HAP-1 (cell line): ENCODE measurements around the gene DCST1.

Experiments used
- DNase-seq, 2 experiments: peaks; one replicate each; pipeline ENCODE4 v3.0.0-alpha.2; 2016 to 2020; ENCODE audit warnings: low spot score in 2 of 2
- H3K27me3 ChIP-seq: fragments of 250-450 bp; sonication (Bioruptor Pico); 2 replicates; pipeline ENCODE4 v1.5.1; 2020; ENCODE audit warnings: low read depth, mild to moderate bottlenecking, moderate library complexity
- H3K36me3 ChIP-seq: fragments of 250-450 bp; sonication (Bioruptor Pico); replicated peaks from 2 replicates; pipeline ENCODE4 v1.5.1; 2020; ENCODE audit warnings: mild to moderate bottlenecking
- H3K4me1 ChIP-seq: fragments of 250-450 bp; sonication (Bioruptor Pico); 2 replicates; pipeline ENCODE4 v1.5.1; 2020; ENCODE audit warnings: mild to moderate bottlenecking
- H3K4me3 ChIP-seq: fragments of 250-450 bp; sonication (Bioruptor Pico); 2 replicates; pipeline ENCODE4 v1.5.1; 2020; ENCODE audit warnings: mild to moderate bottlenecking, moderate library complexity
- H3K9me3 ChIP-seq: fragments of 250-450 bp; sonication (Bioruptor Pico); 2 replicates; pipeline ENCODE4 v1.5.1; 2020; ENCODE audit warnings: mild to moderate bottlenecking, moderate library complexity
- in situ Hi-C: fragments of 300-500 bp; cut with MboI; formaldehyde crosslinking; loops from 3 replicates; pipeline ENCODE4 v1.14.3; 2020; ENCODE audit warnings: low sequenced_read_pairs, inconsistent platforms, mixed read lengths

The DCST1 gene

DNA sequence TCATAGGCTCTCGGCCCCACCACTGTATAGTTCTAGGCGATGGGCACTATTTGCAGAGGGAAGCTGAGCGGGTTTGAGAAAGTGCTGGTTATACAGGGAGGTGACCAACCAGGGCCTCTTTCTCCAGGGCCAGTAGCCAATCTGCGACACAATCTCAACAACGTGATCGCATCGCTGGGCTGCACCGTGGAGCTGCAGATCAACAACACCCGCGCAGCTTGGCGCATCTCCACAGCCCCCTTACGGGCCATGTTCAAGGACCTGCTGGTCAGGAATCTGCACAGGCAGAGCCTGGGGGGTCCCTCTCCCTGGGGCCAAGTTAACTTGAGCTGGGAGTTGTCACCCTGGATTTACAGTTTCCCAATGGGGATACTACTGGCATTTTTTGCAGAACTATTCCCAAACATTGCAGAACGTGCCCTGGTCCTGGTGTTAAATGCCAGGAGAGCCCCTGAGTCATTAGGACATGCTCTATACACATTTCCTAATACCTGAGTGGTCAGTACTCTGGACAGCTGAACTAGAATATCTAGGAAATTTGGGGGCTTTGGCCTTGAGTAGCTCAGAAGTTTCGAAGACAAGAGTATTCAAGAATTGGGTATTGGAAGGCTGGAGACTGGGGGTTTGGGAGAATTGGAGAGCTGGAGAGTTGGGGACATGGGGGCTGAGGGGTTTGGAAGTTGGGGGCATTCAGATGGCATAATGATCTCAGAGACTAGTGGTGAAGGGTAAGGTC, 6.9 kb downstream of the DCST1 start:
- H3K27me3 ChIP-seq = no peaks in the 10 kb centered on the region
- no peak overlapping the region for H3K4me3 ChIP-seq
- in situ Hi-C loops = no loop called here
- H3K9me3 ChIP-seq = no peaks in the 10 kb centered on the region
- DNase-seq = no peak
- H3K36me3 ChIP-seq = no peaks in the 10 kb centered on the region
- H3K4me1 ChIP-seq = no peaks in the 10 kb centered on the region

DNA sequence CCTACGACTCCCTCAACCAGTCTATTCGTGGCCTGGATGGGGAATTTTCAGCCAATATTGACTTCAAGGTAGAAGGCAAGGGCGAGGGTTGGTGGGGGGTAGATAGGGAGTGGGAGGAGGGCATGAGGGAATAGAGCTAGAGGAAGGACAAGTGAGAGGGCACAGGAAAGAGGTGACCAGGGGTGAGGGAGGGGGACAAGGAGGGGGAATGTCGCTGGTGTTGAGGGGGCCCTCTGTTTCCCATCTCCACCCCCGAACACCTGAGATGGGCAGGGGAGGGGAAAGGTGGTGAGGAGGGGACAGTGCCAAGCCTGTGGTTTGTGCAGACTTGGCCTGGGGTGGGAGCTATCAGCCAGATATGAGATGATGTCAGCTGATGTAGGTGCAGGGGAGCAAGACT, 9.2 kb downstream of the DCST1 start:
- no peaks in the 10 kb centered on the region for H3K9me3 ChIP-seq
- no peaks in the 10 kb centered on the region for H3K27me3 ChIP-seq
- in situ Hi-C loops = no loop called here
- DNase-seq = no peak
- H3K4me1 ChIP-seq = no peaks in the 10 kb centered on the region
- H3K4me3 ChIP-seq = no peak overlapping the region
- H3K36me3 ChIP-seq = no peaks in the 10 kb centered on the region

DNA sequence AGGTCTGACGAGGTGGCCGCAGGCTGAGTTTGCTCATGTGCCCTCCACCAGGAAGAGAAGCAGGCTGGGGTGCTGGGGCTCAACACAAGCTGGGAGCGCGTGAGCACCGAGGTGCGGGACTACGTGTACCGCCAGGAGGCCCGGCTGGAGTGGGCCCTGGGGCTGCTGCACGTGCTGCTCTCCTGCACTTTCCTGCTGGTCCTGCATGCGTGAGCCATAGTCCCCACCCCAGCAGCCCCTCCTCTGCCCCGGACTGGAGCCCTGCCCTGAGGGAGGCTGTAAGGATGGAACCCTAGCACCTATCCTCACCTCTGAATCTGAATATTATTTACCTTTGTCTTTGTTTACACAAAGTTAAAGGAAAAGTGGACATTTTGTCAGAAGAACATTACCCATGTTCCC, 9.7 kb downstream of the DCST1 start:
- in situ Hi-C loops = no loop called here

DNA sequence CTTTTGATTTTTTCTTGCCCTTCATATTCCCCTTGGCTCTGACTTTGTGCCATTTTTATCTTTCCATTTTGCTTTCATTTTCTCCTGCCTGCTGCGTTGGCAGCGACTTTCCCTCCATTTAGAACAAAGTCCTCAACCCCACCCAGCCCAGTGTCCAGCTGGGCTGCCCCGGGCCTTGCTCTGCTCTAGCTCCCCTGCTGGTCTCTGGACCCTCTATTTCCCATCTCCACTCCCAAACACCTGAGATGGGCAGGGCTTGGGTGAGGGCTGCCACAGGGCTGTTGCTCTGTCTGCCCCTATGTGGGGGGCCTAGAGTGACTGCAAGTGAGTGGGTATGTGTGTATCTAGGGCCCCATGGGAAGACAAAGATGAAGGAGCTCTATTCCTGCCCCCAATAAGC, 10.2 kb downstream of the DCST1 start:
- no peaks in the 10 kb centered on the region for H3K27me3 ChIP-seq
- H3K4me3 ChIP-seq = no peak overlapping the region
- no peaks in the 10 kb centered on the region for H3K9me3 ChIP-seq
- no peaks in the 10 kb centered on the region for H3K36me3 ChIP-seq
- DNase-seq = no peak
- in situ Hi-C loops = no loop called here
- peaks cover 6% of the 10 kb centered on the region for H3K4me1 ChIP-seq

More for the DNA sequence above, 9.7 kb downstream of the DCST1 start:
- no peaks in the 10 kb centered on the region for H3K36me3 ChIP-seq
- no peak for DNase-seq
- peaks cover 1% of the 10 kb centered on the region for H3K4me1 ChIP-seq
- H3K27me3 ChIP-seq = no peaks in the 10 kb centered on the region
- H3K4me3 ChIP-seq = no peak overlapping the region
- no peaks in the 10 kb centered on the region for H3K9me3 ChIP-seq

DNA sequence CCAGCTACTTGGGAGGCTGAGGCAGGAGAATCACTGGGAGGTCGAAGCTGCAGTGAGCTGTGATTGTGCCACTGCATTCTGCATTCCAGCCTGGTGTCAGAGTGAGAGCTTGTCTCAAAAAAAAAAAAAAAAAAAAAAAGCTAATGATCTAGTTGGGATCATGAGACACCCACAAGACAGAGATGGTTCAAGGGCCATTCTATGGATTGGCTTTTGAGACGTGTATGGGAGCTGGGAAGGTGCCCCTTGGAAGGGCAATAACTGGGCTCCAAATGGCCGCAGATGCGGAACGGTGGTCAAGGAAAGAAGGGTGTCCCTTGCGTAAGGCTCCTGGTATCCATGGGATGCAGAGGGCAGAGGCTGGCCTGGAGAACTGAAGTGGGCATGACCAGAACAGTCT, 10.7 kb downstream of the DCST1 start:
- Histone ChIP-seq H3K9me3 (no peaks in the 10 kb centered on the region), H3K27me3 (no peaks in the 10 kb centered on the region), H3K4me3 (no peak overlapping the region), H3K4me1 (peaks cover 12% of the 10 kb centered on the region), H3K36me3 (no peaks in the 10 kb centered on the region)
- DNase-seq = no peak
- in situ Hi-C loops = no loop called here

DNA sequence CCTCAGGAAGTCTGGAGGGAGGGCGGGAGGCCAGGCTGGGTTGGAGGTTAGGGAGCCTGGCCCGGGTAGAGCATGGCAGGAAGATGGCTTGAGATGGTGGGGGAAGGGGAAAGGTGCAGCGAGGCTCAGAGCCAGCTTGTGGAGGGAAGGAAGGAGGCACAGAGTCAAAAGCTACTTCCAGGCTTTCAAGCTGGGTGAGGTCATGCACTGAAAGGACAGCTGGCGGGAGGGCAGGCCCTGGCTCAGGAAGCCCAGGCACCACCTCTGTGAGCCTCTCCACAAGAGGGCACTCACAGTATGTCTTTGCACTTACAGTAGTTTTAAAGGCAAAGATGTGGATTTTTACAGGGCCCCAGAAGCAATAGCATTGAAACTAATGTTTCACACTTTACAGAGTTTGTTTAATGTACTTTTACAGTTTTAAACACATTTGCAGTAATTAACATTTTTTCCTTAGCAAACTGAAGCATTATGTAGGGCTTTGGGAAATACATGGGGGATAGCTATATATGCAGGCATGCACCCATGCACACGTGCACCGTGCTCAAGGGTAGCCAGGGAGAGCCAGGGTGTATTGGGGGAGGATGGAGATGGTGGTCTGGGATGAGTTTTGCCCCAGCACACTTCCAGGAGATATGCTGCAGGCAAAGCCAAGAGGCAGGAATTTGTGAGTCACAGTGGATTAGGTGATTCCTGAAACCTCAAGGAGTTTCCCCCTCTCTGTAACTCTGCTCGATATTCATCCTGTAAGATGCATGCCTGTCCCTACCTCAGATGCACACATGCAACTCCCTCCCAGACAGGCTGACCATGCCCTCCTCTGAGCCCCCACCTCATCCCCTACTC, 11.4 kb downstream of the DCST1 start:
- peaks cover 18% of the 10 kb centered on the region for H3K4me1 ChIP-seq
- H3K9me3 ChIP-seq = no peaks in the 10 kb centered on the region
- DNase-seq = peak; percentile 61 to 79
- no peaks in the 10 kb centered on the region for H3K36me3 ChIP-seq
- no peaks in the 10 kb centered on the region for H3K27me3 ChIP-seq
- H3K4me3 ChIP-seq = no peak overlapping the region
- in situ Hi-C loops = loop anchor here (5.0 kb wide), 1 partner anchor 37 kb away; no protein-coding TSS in a partner anchor

DNA sequence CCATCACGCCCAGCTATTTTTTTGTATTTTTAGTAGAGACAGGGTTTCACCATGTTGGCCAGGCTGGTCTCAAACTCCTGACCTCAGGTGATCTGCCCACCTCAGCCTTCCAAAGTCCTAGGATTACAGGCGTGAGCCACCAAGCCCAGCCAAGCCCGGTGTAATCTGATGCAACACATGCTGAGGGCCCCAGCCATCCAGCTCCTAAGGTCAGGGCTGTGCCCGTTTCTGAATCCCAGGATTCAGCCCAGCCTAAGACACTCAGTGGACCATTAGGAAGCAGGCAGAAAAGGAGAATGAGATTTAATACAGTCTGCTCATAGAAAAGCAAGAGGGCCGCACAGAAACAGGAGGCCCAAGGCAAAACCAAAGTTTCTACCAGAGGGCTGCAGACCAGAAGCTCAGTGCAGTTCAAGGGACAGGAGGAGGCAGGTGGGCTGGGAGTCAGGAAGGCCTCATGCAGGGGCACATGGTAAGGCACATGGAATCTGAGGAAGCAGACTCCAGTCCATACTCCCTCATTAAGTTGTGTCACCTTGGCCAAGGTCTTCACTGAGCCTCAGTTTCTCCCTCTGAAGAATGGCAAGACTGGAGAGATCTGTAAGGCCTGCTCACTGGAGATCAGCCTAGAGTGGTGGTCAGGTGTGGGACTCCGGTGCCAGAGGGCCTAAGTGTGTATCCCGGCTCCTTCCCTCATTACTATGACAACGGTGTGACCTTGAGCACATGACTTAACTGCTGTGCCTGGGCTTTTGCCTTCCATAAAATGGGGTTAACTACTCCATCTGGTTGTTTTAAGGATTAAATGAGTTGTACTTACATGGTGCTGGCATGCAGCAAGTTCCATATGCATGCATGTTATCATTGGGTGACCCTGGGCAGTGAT, 15.1 kb downstream of the DCST1 start:
- no peak overlapping the region for H3K4me3 ChIP-seq
- peak in 1 of 2 experiments; percentile 62 for DNase-seq
- H3K9me3 ChIP-seq = no peaks in the 10 kb centered on the region
- H3K36me3 ChIP-seq = peaks cover 2% of the 10 kb centered on the region
- H3K27me3 ChIP-seq = no peaks in the 10 kb centered on the region
- peaks cover 25% of the 10 kb centered on the region for H3K4me1 ChIP-seq
- in situ Hi-C loops = loop anchor here (5.0 kb wide), 1 partner anchor 34 kb away; no protein-coding TSS in a partner anchor

DNA sequence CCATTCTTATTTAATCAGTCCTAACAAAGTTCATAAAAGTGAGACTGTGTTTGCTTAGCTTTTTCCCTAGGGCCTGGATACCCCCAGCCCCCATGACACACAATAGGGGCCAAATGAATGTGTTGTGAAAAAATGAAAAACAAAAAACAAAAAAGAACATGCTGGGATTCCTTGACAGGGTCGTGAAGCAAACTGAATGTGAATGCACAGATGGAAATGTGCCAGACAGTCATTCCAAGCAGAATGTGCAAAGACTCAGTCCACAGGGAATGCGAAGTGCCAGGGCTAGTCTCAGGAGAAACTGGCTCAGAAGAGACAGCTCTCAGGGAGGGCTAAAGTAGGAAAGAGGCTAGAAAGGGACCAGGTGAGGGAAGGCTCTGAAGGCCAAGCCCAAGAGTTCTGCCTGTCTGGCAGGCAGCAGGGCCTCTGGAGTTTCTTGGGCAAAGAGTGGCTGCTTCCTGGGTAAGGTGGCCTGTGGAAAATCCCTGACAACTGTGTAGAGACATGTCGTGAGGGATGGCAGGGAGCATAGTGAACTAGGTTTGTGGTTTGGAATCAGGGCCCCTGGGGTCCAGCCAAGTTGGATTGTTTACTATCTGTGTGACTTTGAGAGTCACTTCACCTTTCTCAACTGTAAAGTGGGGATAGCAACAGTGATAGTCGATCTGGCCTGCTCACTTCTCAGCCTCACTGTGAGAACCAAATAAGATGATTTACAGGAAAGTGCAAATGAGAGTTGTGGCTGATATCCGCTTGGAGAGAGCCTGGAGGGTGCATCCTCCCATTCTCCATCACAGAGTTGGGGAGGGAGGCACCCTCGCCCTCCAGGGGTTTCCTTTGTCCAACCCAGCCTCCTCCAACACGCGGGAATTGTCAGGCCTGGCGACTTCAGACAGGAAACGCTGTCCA, 16.3 kb downstream of the DCST1 start:
- Histone ChIP-seq H3K4me1 (peaks cover 25% of the 10 kb centered on the region), H3K36me3 (peaks cover 13% of the 10 kb centered on the region), H3K4me3 (peak overlapping the region; percentile 81), H3K9me3 (no peaks in the 10 kb centered on the region), H3K27me3 (no peaks in the 10 kb centered on the region)
- DNase-seq = peak; percentile 83 to 85
- in situ Hi-C loops = loop anchor here (5.0 kb wide), 2 partner anchors 32 to 88 kb away; partner anchors contain the start of gene PYGO2

DNA sequence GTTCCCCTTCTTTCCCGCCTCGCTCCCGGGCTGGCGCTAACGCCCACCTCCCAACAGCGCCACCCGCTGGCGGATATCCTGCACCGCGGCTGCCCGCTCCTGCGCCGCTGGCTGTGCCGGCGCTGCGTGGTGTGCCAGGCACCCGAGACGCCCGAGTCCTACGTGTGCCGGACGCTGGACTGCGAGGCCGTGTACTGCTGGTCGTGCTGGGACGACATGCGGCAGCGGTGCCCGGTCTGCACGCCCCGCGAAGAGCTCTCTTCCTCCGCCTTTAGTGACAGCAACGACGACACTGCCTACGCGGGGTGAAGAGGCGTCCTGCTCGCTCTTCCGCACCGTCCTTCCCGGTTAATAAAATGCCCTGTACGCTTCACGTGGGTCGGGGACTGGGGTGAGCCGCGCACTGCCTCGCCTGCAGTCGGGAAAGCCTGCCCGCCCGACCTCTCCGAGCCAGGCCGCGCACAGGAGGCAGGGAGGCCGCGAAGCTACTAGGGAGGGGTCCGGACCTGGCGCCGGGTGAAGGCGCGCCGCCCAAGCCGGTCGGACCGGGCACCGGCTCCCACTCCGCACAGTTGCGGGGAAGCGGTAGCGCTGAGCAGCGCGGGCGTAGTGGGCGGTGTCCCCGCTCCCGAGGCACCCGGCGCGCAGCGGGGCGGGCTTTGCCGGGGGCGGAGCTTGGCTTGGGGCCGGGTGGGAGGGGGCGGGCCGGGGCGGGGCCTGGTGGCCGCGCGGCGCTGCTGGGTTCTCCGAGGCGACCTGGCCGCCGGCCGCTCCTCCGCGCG, 17.1 kb downstream of the DCST1 start, which contains the start of gene ADAM15:
ADAM15 (plus strand) TSS at position 757 of the 782 bp plus-strand sequence. CDS start 71 bp downstream, outside the sequence.
- peaks cover 25% of the 10 kb centered on the region for H3K4me1 ChIP-seq
- DNase-seq = peak; percentile 70 to 90
- peak within 1 kb of the TSS; percentile 81 for H3K4me3 ChIP-seq
- H3K27me3 ChIP-seq = no peaks in the 10 kb centered on the region
- in situ Hi-C loops = loop anchor here (5.0 kb wide), 1 partner anchor 88 kb away; the partner anchor contains the start of gene PYGO2
- no peaks in the 10 kb centered on the region for H3K9me3 ChIP-seq
- peaks cover 21% of the 10 kb centered on the region for H3K36me3 ChIP-seq

DNA sequence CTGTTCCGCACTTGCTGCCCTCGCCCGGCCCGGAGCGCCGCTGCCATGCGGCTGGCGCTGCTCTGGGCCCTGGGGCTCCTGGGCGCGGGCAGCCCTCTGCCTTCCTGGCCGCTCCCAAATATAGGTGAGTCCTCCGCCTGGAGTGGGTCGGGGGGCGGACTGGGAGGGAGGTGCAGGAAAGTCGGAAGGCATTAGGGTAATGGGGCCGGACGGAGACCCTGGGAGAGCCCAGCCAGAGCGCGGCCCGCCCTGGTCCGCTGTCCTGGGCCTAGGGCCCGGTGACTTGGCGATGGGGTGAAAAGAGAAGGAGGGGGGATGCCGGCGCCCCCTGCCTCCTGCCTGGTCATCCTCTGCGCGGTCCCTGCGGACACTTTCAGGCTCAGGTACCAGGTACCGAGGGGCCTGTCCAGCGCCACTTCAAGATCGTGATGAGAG, 17.7 kb downstream of the DCST1 start:
- no peaks in the 10 kb centered on the region for H3K9me3 ChIP-seq
- DNase-seq = no peak
- H3K27me3 ChIP-seq = no peaks in the 10 kb centered on the region
- peaks cover 25% of the 10 kb centered on the region for H3K4me1 ChIP-seq
- H3K36me3 ChIP-seq = peaks cover 27% of the 10 kb centered on the region
- H3K4me3 ChIP-seq = peak overlapping the region; percentile 81
- in situ Hi-C loops = loop anchor here (5.0 kb wide), 1 partner anchor 89 kb away; the partner anchor contains the start of gene PYGO2

DNA sequence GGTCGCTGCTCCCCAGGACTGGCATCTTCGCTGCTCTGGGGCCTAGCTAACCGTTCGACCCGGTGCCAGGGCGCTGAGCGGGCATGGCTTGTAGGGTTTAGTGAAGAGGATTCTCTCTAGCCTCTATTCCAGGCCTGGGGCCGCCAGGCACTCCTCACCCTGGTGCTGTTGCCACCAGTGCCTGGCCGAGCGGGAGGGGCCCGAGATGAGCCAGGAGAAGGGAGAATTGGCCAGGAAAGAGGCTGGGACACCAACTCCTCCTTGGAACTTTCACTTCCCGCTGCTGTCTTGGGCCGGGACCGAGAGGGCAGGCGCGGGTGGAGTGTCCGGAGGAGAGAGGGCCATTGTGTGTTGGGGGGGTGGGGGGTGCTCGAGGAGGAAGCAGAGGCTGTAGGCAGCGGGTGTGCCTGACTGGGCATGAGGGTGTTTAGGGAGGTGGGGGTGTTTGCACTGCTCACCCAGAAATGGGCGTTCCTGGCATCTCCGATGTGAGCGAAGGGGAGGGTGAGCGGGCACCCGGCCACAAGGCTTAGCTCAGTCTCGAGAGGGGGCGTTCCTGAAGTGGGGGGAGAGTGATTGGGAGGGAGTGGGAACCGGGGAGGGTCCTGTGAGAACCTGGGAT, 18.3 kb downstream of the DCST1 start:
- H3K27me3 ChIP-seq = no peaks in the 10 kb centered on the region
- peaks cover 31% of the 10 kb centered on the region for H3K36me3 ChIP-seq
- H3K9me3 ChIP-seq = no peaks in the 10 kb centered on the region
- peaks cover 25% of the 10 kb centered on the region for H3K4me1 ChIP-seq
- H3K4me3 ChIP-seq = peak overlapping the region; percentile 81
- in situ Hi-C loops = loop anchor here (5.0 kb wide), 1 partner anchor 90 kb away; the partner anchor contains the start of gene PYGO2
- DNase-seq = peak in 1 of 2 experiments; percentile 68
